Mesenchymal stem cell (in vitro differentiated cells and primary cell): Measurements from ENCODE around the gene NFATC2IP.

ENCODE experiments used
- DNase-seq: peaks from one replicate; pipeline ENCODE4 v3.0.0-alpha.2; 2013
- H2AFZ ChIP-seq: one replicate; pipeline ENCODE4 v1.6.1; 2013; ENCODE audit warnings: low read depth, mild to moderate bottlenecking, control low read depth, inconsistent platforms, low read length, moderate library complexity
- H2AK5ac ChIP-seq: 2 replicates; pipeline ENCODE4 v1.6.1; 2013; ENCODE audit warnings: low read length, moderate library complexity, mild to moderate bottlenecking, inconsistent platforms; ENCODE audit not compliant: severe bottlenecking
- H2BK120ac ChIP-seq: one replicate; pipeline ENCODE4 v1.6.1; 2013; ENCODE audit warnings: low read depth, mild to moderate bottlenecking, inconsistent platforms, low read length, moderate library complexity
- H2BK12ac ChIP-seq, 2 experiments: one replicate each; pipeline ENCODE4 v1.6.1; 2013; ENCODE audit warnings: inconsistent platforms in 2 of 2, low read length in 2 of 2, mild to moderate bottlenecking in 2 of 2, moderate library complexity in 2 of 2, control low read depth in 1 of 2
- H2BK15ac ChIP-seq: one replicate; pipeline ENCODE4 v1.6.1; 2013; ENCODE audit warnings: mild to moderate bottlenecking, low read depth, inconsistent platforms; ENCODE audit not compliant: poor library complexity, severe bottlenecking
- H2BK5ac ChIP-seq: 2 replicates; pipeline ENCODE4 v1.6.1; 2013; ENCODE audit warnings: low read depth, mild to moderate bottlenecking, low read length, control low read depth, inconsistent platforms; ENCODE audit not compliant: poor library complexity, severe bottlenecking
- H3K14ac ChIP-seq, 2 experiments: one replicate each; pipeline ENCODE4 v1.6.1; 2013; ENCODE audit warnings: inconsistent platforms in 2 of 2, low read length in 2 of 2, control low read depth in 1 of 2, mild to moderate bottlenecking in 1 of 2, moderate library complexity in 1 of 2
- H3K18ac ChIP-seq, 2 experiments: one replicate each; pipeline ENCODE4 v1.6.1; 2013; ENCODE audit warnings: inconsistent platforms in 2 of 2, low read length in 2 of 2, control low read depth in 1 of 2, low read depth in 1 of 2, mild to moderate bottlenecking in 1 of 2
- H3K23ac ChIP-seq, 2 experiments: one replicate each; pipeline ENCODE4 v1.6.1; 2013; ENCODE audit warnings: inconsistent platforms in 2 of 2, low read length in 2 of 2, mild to moderate bottlenecking in 2 of 2, moderate library complexity in 2 of 2, control low read depth in 1 of 2
- H3K27ac ChIP-seq: 2 replicates; pipeline ENCODE4 v1.5.1; 2013; ENCODE audit warnings: mild to moderate bottlenecking, moderate library complexity, low read length, control low read depth, inconsistent platforms; ENCODE audit not compliant: poor library complexity, severe bottlenecking
- H3K27me3 ChIP-seq, 2 experiments: 2 replicates each; pipeline versions ENCODE4 v1.6.1 to v1.7.0; 2013; ENCODE audit warnings: low read length in 2 of 2, mild to moderate bottlenecking in 2 of 2, moderate library complexity in 2 of 2, control low read depth in 1 of 2, inconsistent platforms in 1 of 2; ENCODE audit not compliant: control insufficient read depth in 1 of 2, insufficient read depth in 1 of 2
- H3K36me3 ChIP-seq, 2 experiments: 2 replicates each; pipeline versions ENCODE4 v1.6.1 to v1.7.0; 2013; ENCODE audit warnings: low read length in 2 of 2, control low read depth in 1 of 2, inconsistent platforms in 1 of 2, low read depth in 1 of 2, mild to moderate bottlenecking in 1 of 2; ENCODE audit not compliant: insufficient read depth in 2 of 2, control insufficient read depth in 1 of 2
- H3K4ac ChIP-seq, 2 experiments: one replicate each; pipeline ENCODE4 v1.6.1; 2013; ENCODE audit warnings: inconsistent platforms in 2 of 2, low read length in 2 of 2, mild to moderate bottlenecking in 2 of 2, moderate library complexity in 2 of 2, control low read depth in 1 of 2, low read depth in 1 of 2
- H3K4me1 ChIP-seq: 2 replicates; pipeline ENCODE4 v1.6.1; 2013; ENCODE audit warnings: low read depth, low read length, control low read depth; ENCODE audit not compliant: control insufficient read depth, insufficient read depth
- H3K4me2 ChIP-seq: 2 replicates; pipeline ENCODE4 v1.6.1; 2013; ENCODE audit warnings: low read length, mild to moderate bottlenecking, inconsistent platforms; ENCODE audit not compliant: poor library complexity, severe bottlenecking
- H3K4me3 ChIP-seq, 2 experiments: 2 replicates each; pipeline versions ENCODE4 v1.5.1 to v1.7.0; 2013; ENCODE audit warnings: low read length in 2 of 2, mild to moderate bottlenecking in 2 of 2, control low read depth in 1 of 2, low read depth in 1 of 2; ENCODE audit not compliant: insufficient read depth in 1 of 2
- H3K79me1 ChIP-seq: replicated peaks from 2 replicates; pipeline ENCODE4 v1.6.1; 2013; ENCODE audit warnings: mild to moderate bottlenecking, control low read depth, low read length, inconsistent platforms; ENCODE audit not compliant: poor library complexity, severe bottlenecking
- H3K9ac ChIP-seq: 2 replicates; pipeline ENCODE4 v1.7.0; 2013; ENCODE audit warnings: mild to moderate bottlenecking, low read length, moderate library complexity
- H3K9me3 ChIP-seq: 2 replicates; pipeline ENCODE4 v1.7.0; 2013; ENCODE audit warnings: mild to moderate bottlenecking, low read length; ENCODE audit not compliant: control insufficient read depth
- H4K8ac ChIP-seq: one replicate; pipeline ENCODE4 v1.6.1; 2013; ENCODE audit warnings: inconsistent platforms, mild to moderate bottlenecking, low read length, moderate library complexity
- H4K91ac ChIP-seq: one replicate; pipeline ENCODE4 v1.6.1; 2013; ENCODE audit warnings: mild to moderate bottlenecking, low read length, inconsistent platforms
- WGBS: methylation state at CpG from one replicate; pipeline ENCODE4 v1.1.7; 2013; ENCODE audit warnings: mixed read lengths; 5-methylcytosine and 5-hydroxymethylcytosine counted together

NFATC2IP gene

GRCh38 chr16:28932339-28933141 is 18.2 kb upstream of the NFATC2IP start:
- Histone ChIP-seq H3K9me3 (no peaks in the 10 kb centered on the region), H2BK15ac (no peak overlapping the region), H2AFZ (no peak overlapping the region), H3K4me3 (no peak overlapping the region), H3K18ac (no peak overlapping the region), H3K14ac (no peak overlapping the region), H2BK120ac (no peak overlapping the region), H2AK5ac (no peak overlapping the region), H4K8ac (no peak overlapping the region), H3K36me3 (no peaks in the 10 kb centered on the region), H3K23ac (no peak overlapping the region), H3K79me1 (no peaks in the 10 kb centered on the region), H3K4me2 (no peak overlapping the region), H4K91ac (no peak overlapping the region), H3K4me1 (peaks cover 2% of the 10 kb centered on the region), H3K27ac (no peak overlapping the region), H3K27me3 (peaks cover 0 to 9% of the 10 kb centered on the region in 2 experiments), H3K4ac (no peak overlapping the region), H2BK5ac (no peak overlapping the region), H2BK12ac (no peak overlapping the region), H3K9ac (no peak overlapping the region)
- 88% methylated on average over 19 of the region's 20 CpGs for WGBS
- no peak for DNase-seq

DNA sequence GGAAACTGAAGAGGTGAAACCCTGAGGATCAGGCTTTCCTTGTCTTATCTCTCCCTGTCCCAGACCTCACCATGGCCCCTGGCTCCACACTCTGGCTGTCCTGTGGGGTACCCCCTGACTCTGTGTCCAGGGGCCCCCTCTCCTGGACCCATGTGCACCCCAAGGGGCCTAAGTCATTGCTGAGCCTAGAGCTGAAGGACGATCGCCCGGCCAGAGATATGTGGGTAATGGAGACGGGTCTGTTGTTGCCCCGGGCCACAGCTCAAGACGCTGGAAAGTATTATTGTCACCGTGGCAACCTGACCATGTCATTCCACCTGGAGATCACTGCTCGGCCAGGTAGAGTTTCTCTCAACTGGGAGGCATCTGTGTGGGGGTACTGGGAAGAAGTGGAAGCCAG is 17.6 kb upstream of the NFATC2IP start:
- DNase-seq: no peak
- Histone ChIP-seq H2AFZ (no peak overlapping the region), H3K9ac (no peak overlapping the region), H3K4ac (no peak overlapping the region), H3K9me3 (no peaks in the 10 kb centered on the region), H2BK15ac (no peak overlapping the region), H3K79me1 (no peaks in the 10 kb centered on the region), H3K4me3 (no peak overlapping the region), H2BK5ac (no peak overlapping the region), H3K27me3 (peaks cover 0 to 9% of the 10 kb centered on the region in 2 experiments), H3K36me3 (no peaks in the 10 kb centered on the region), H2BK120ac (no peak overlapping the region), H4K8ac (no peak overlapping the region), H4K91ac (no peak overlapping the region), H3K4me1 (peaks cover 2% of the 10 kb centered on the region), H3K14ac (no peak overlapping the region), H2AK5ac (no peak overlapping the region), H3K4me2 (no peak overlapping the region), H2BK12ac (no peak overlapping the region), H3K18ac (no peak overlapping the region), H3K27ac (no peak overlapping the region), H3K23ac (no peak overlapping the region)
- WGBS: 98% methylated on average over 6 of the region's 8 CpGs

DNA sequence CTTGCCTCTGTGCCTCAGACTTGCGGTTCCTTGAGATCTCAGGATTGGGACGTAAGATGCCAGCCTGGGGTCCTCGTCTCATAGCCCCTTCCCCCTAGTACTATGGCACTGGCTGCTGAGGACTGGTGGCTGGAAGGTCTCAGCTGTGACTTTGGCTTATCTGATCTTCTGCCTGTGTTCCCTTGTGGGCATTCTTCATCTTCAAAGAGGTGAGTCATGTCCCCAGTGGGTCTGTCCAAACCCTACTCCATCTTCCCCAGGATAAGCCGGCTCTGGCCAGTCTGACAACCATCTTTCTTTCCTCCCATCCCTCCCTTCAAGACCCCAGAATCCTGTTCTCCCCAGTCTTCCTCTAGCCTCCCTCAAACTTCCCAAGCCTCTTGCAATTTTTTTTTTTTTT is 15.4 kb upstream of the NFATC2IP start:
- Histone ChIP-seq H2BK15ac (no peak overlapping the region), H2AK5ac (no peak overlapping the region), H4K91ac (no peak overlapping the region), H3K18ac (no peak overlapping the region), H2AFZ (no peak overlapping the region), H3K14ac (no peak overlapping the region), H3K27ac (no peak overlapping the region), H2BK5ac (no peak overlapping the region), H2BK120ac (no peak overlapping the region), H3K4me3 (no peak overlapping the region), H2BK12ac (no peak overlapping the region), H3K36me3 (no peaks in the 10 kb centered on the region), H3K4me1 (peaks cover 2% of the 10 kb centered on the region), H3K9me3 (no peaks in the 10 kb centered on the region), H3K27me3 (peaks cover 0 to 12% of the 10 kb centered on the region in 2 experiments), H3K9ac (no peak overlapping the region), H3K4ac (no peak overlapping the region), H3K79me1 (no peaks in the 10 kb centered on the region), H4K8ac (no peak overlapping the region), H3K4me2 (no peak overlapping the region), H3K23ac (no peak overlapping the region)
- 98% methylated on average over 2 of the region's 4 CpGs for WGBS
- DNase-seq: no peak

DNA sequence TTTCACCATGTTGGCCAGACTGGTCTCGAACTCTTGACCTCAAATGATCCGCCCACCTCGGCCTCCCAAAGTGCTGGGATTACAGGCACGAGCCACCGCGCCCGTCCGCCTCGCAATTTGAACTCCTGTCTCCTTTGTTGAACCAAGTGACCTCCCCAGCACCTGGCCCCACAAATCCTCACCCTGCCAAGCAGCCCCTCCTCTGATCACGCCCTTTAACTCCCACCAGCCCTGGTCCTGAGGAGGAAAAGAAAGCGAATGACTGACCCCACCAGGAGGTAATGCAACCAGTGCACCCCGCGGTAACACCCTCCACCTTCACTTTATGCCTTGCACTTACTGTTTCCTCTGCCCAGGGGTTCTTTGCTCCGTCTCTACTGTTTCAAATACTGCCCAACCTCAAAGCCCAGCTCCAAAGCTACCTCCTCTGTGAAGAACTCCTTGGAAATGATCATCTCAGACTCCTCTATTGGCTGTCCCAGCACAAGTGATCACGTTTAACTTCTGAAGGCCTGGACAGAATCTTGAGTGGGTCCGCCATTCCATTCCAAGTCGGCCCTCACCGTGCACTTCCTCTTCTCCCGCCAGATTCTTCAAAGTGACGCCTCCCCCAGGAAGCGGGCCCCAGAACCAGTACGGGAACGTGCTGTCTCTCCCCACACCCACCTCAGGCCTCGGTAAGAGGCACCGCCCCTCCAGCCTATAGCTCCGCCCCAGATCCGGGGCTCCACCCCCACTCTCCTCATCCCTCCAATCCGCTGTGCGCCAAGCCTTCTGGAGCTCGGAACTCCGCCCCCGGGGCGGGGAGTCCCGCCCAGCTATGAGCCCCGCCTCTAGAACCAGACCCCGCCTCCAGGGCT is 14.6 kb upstream of the NFATC2IP start:
- Histone ChIP-seq H4K8ac (no peak overlapping the region), H3K79me1 (no peaks in the 10 kb centered on the region), H3K9ac (no peak overlapping the region), H3K18ac (no peak overlapping the region), H2BK120ac (no peak overlapping the region), H3K36me3 (no peaks in the 10 kb centered on the region), H3K4me3 (peak overlapping the region in 1 of 2 experiments; percentile 65), H3K9me3 (no peaks in the 10 kb centered on the region), H2BK5ac (no peak overlapping the region), H3K27me3 (peaks cover 0 to 12% of the 10 kb centered on the region in 2 experiments), H2AK5ac (no peak overlapping the region), H3K4me2 (no peak overlapping the region), H4K91ac (no peak overlapping the region), H2AFZ (peak overlapping the region; percentile 36), H3K4ac (no peak overlapping the region), H3K23ac (no peak overlapping the region), H3K14ac (no peak overlapping the region), H2BK12ac (no peak overlapping the region), H3K4me1 (no peaks in the 10 kb centered on the region), H2BK15ac (no peak overlapping the region), H3K27ac (no peak overlapping the region)
- peak; percentile 35 for DNase-seq
- 64% methylated on average over 36 of the region's 36 CpGs for WGBS
